B cell (primary cell): ENCODE results near the gene NOC2L. TPM values are rescaled to one million over a fixed set of nuclear protein-coding genes. Genes with fewer than 3 reads are reported as not detected.

Experiments
- ATAC-seq: fragments of 200-7000 bp; cut with Tn5 transposase; one replicate; pipeline ENCODE4 v1.10.0; 2021; ENCODE audit warnings: low read depth, mild to moderate bottlenecking, moderate number of reproducible peaks, moderate library complexity
- CTCF ChIA-PET: fragments of 350-600 bp; sonication (Branson Sonifier 250); formaldehyde crosslinking; loops from one replicate; lab custom pipeline; 2021; ENCODE audit warnings: antibody characterized with exemption, inconsistent platforms; lab: Charles Lee
- POLR2A ChIA-PET: fragments of 350-600 bp; sonication (Branson Sonifier 250); formaldehyde crosslinking; loops from one replicate; lab custom pipeline; 2021; ENCODE audit warnings: antibody characterized with exemption; lab: Charles Lee
- DNase-seq: peaks from one replicate; pipeline ENCODE4 v3.0.0; 2013
- H2AFZ ChIP-seq: 2 replicates; pipeline ENCODE4 v1.6.1; 2012; ENCODE audit warnings: mild to moderate bottlenecking, low read depth, low read length; ENCODE audit not compliant: insufficient read depth, poor library complexity, severe bottlenecking
- H3K27ac ChIP-seq, 2 donors: 1 replicate in 1 of 2; 2 replicates in 1 of 2; pipeline ENCODE4 v1.5.1; 2012 to 2013; ENCODE audit warnings: low read length in 2 of 2, mild to moderate bottlenecking in 2 of 2, moderate library complexity in 1 of 2
- H3K27me3 ChIP-seq, 4 experiments: fragments of 200-600 bp in 1 of 4; sonication (generic) in 1 of 4; replicated peaks in 1 of 4; 1 replicate in 2 of 4; 2 replicates in 2 of 4; pipeline versions ENCODE4 v1.6.1 to v1.7.0; 2013 to 2016; ENCODE audit warnings: low read length in 3 of 4, mild to moderate bottlenecking in 2 of 4, mixed read lengths in 1 of 4, moderate library complexity in 1 of 4; ENCODE audit not compliant: insufficient read depth in 4 of 4, control insufficient read depth in 3 of 4; ENCODE audit errors: control extremely low read depth in 1 of 4
- H3K36me3 ChIP-seq, 2 experiments: replicated peaks in 1 of 2; 1 replicate in 1 of 2; 2 replicates in 1 of 2; pipeline versions ENCODE4 v1.6.1 to v1.7.1; 2013; ENCODE audit warnings: low read length in 1 of 2; ENCODE audit not compliant: insufficient read depth in 2 of 2, control insufficient read depth in 1 of 2; ENCODE audit errors: control extremely low read depth in 1 of 2, extremely low read depth in 1 of 2
- H3K4me1 ChIP-seq, 2 donors: fragments of 200-600 bp in 1 of 2; sonication (generic) in 1 of 2; 1 replicate in 1 of 2; 2 replicates in 1 of 2; pipeline versions ENCODE4 v1.5.1 to v1.6.1; 2013 to 2017; ENCODE audit warnings: low read length in 2 of 2; ENCODE audit not compliant: control insufficient read depth in 2 of 2, insufficient read depth in 2 of 2
- H3K4me2 ChIP-seq: replicated peaks from 2 replicates; pipeline ENCODE3; 2012; ENCODE audit warnings: mild to moderate bottlenecking, low read depth, low read length; ENCODE audit not compliant: poor library complexity, severe bottlenecking
- H3K4me3 ChIP-seq, 5 experiments: fragments of 200-600 bp in 1 of 5; sonication (generic) in 1 of 5; 1 replicate in 3 of 5; 2 replicates in 2 of 5; pipeline versions ENCODE4 v1.5.1 to v1.7.0; 2011 to 2016; ENCODE audit warnings: low read length in 4 of 5, mild to moderate bottlenecking in 4 of 5, low read depth in 2 of 5, control low read depth in 1 of 5, moderate library complexity in 1 of 5; ENCODE audit not compliant: insufficient read depth in 1 of 5; ENCODE audit errors: control extremely low read depth in 1 of 5, extremely low read depth in 1 of 5
- H3K79me2 ChIP-seq: fragments of 200-600 bp; sonication (generic); one replicate; pipeline ENCODE4 v1.6.0; 2016; ENCODE audit warnings: low read length; ENCODE audit not compliant: control insufficient read depth, insufficient read depth
- H3K9ac ChIP-seq: fragments of 200-600 bp; sonication (generic); 2 replicates; pipeline ENCODE4 v1.6.1; 2017; ENCODE audit warnings: mild to moderate bottlenecking, low read length, moderate library complexity
- H3K9me3 ChIP-seq, 3 donors: one replicate each; pipeline versions ENCODE4 v1.6.1 to v1.7.1; 2013; ENCODE audit warnings: low read length in 2 of 3; ENCODE audit not compliant: control insufficient read depth in 2 of 3, insufficient read depth in 1 of 3; ENCODE audit errors: control extremely low read depth in 1 of 3
- H4K20me1 ChIP-seq: 2 replicates; pipeline ENCODE4 v1.6.0; 2012; ENCODE audit warnings: mild to moderate bottlenecking, low read length; ENCODE audit not compliant: insufficient read depth, control insufficient read depth, poor library complexity, severe bottlenecking
- H3K27ac Mint-ChIP-seq: one replicate; pipeline ENCODE4 v1.8.0; 2021; ENCODE audit warnings: mixed read lengths
- H3K27me3 Mint-ChIP-seq: one replicate; pipeline ENCODE4 v1.8.0; 2021; ENCODE audit warnings: mixed read lengths
- H3K4me1 Mint-ChIP-seq: one replicate; pipeline ENCODE4 v1.8.0; 2021; ENCODE audit warnings: mixed read lengths
- H3K4me3 Mint-ChIP-seq: one replicate; pipeline ENCODE4 v1.8.0; 2021; ENCODE audit warnings: mixed read lengths
- H3K9me3 Mint-ChIP-seq: one replicate; pipeline ENCODE4 v1.8.0; 2022; ENCODE audit warnings: mixed read lengths; ENCODE audit not compliant: insufficient read depth
- CTCF ChIP-seq: fragments of 200-600 bp; IDR thresholded peaks from one replicate; pipeline ENCODE4 v1.8.0; 2022; ENCODE audit warnings: antibody characterized with exemption, mild to moderate bottlenecking
- EZH2 ChIP-seq: IDR thresholded peaks from 2 replicates; pipeline ENCODE4 v1.6.1; 2012; ENCODE audit warnings: borderline replicate concordance, low read depth, mild to moderate bottlenecking, moderate library complexity, low read length; ENCODE audit not compliant: insufficient read depth, poor library complexity, severe bottlenecking
- WGBS: methylation state at CpG from one replicate; pipeline ENCODE4 v1.1.5; 2013; ENCODE audit warnings: missing lambda C conversion rate; ENCODE audit not compliant: insufficient coverage; 5-methylcytosine and 5-hydroxymethylcytosine counted together
- intact Hi-C: fragments of 100-400 bp; cut with micrococcal nuclease; formaldehyde crosslinking; loops from one replicate; pipeline ENCODE4 v1.10.0; 2022
- polyA plus RNA-seq: library from polyadenylated mRNA; depleted of rRNA; stranded (reverse); fragments of >200 nt; gene quantifications from 2 replicates; pipeline ENCODE4 v1.2.3, GENCODE V29; 2012
- total RNA-seq, 2 donors: library from RNA; stranded (reverse); fragments of 120-200 nt in 1 of 2; gene quantifications; 1 replicate in 1 of 2; 2 replicates in 1 of 2; pipeline versions ENCODE4 v1.2.3 to v1.2.4, GENCODE V29; 2013 to 2022

Gene NOC2L
- total and polyA plus RNA-seq, 2 donors (not counting 1 experiment from before 2014, with no cell fraction given) = 48.0 to 64.1 TPM

DNA sequence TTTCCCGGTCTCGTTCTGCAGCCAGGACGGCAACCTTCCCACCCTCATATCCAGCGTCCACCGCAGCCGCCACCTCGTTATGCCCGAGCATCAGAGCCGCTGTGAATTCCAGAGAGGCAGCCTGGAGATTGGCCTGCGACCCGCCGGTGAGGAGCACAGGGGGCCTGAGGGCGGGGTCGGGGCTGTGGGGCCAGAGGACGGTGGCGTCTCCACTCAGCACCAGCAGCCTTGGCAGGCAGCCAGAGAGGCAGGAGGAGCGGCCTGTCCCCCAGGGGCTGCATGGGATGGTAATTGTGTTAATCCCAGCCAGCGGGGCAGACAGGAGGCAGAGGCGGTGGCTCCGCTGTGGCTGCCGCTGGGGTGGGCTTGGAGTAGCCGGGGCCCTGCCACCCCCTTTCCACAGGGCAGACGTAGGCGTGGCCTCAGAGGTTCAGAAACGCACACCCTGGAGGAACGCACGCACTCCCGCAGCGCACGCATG, 23.3 kb downstream of the NOC2L start:
- intact Hi-C loops = no loop called here

More for the DNA sequence above, 23.3 kb downstream of the NOC2L start:
- no peaks in the 10 kb centered on the region for H3K36me3 ChIP-seq
- H3K27ac ChIP-seq = no peak overlapping the region
- H2AFZ ChIP-seq = no peak overlapping the region
- no peak overlapping the region for H3K27ac Mint-ChIP-seq
- no peaks in the 10 kb centered on the region for H3K9me3 Mint-ChIP-seq
- CTCF ChIA-PET = no interaction called here
- peaks cover 15 to 19% of the 10 kb centered on the region in 2 donors for H3K4me1 ChIP-seq
- H3K9ac ChIP-seq = no peak overlapping the region
- peaks cover 26% of the 10 kb centered on the region for H3K27me3 Mint-ChIP-seq
- peaks cover 5% of the 10 kb centered on the region for H4K20me1 ChIP-seq
- H3K4me2 ChIP-seq = no peak overlapping the region
- 48% methylated on average over 25 of the region's 30 CpGs for WGBS
- POLR2A ChIA-PET = no interaction called here
- H3K4me3 ChIP-seq = no peak overlapping the region
- no peak for TF ChIP-seq CTCF
- TF ChIP-seq EZH2 = no peak
- no peak for ATAC-seq
- no peak overlapping the region for H3K4me3 Mint-ChIP-seq
- DNase-seq = no peak
- H3K27me3 ChIP-seq = peaks cover 0 to 69% (median 20%) of the 10 kb centered on the region in 4 experiments
- no peaks in the 10 kb centered on the region for H3K79me2 ChIP-seq
- peaks cover 0 to 9% (median 0%) of the 10 kb centered on the region in 3 donors for H3K9me3 ChIP-seq
- peaks cover 8% of the 10 kb centered on the region for H3K4me1 Mint-ChIP-seq
